ENCODE measurements around the gene FBXL17. TPM values are rescaled to one million over a fixed set of nuclear protein-coding genes. Genes with fewer than 3 reads are reported as not detected.

The FBXL17 gene
- total and polyA plus RNA-seq, 9 of the 15 experiments (the other 6 are each of a cell fraction or from before 2014, with no cell fraction given), result 0.32 to 5.4 (median 1.8) TPM

DNA sequence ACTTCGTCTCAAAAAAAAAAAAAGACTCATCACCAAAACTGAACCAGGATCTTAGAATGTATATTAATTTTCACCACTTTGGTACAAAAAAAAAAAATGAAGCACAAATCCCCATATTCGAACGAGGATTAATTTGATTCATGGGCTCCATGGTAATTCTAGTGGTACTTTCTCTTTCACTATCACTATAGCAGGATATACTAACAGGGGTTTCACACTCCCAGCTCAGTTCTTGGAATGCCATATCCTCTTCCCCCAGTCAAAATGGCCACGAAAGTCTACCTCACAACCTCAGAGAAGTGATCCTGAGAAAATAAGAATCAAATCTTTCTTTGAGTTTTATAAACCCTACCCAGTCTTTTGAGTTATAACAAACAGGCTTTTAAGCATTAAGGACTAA, 235.7 kb downstream of the FBXL17 start:
- no peaks in the 10 kb centered on the region for H3K36me3 ChIP-seq (ENCODE audit: control insufficient read depth, insufficient read depth, low read length)
- WGBS (ENCODE audit: insufficient coverage, low coverage, missing lambda C conversion rate), result 12% methylated on average over 4 of the region's 4 CpGs
- H3K9ac ChIP-seq (ENCODE audit: insufficient read depth in 1 of 2, low read depth in 2 of 2, low read length in 2 of 2), result no peak overlapping the region
- H4K20me1 ChIP-seq (replicated peaks; ENCODE audit: control insufficient read depth, insufficient read depth, low read length), result no peaks in the 10 kb centered on the region
- BruUV-seq (replicated peaks), result no TSS peak
- intact Hi-C loops (cut with micrococcal nuclease), result loop anchor here (10.0 kb wide), 1 partner anchor 199 kb away; no protein-coding TSS in a partner anchor
- H3K79me2 ChIP-seq (ENCODE audit: control insufficient read depth, insufficient read depth, low read length), result no peaks in the 10 kb centered on the region
- TF ChIP-seq CHD4 (IDR thresholded peaks at IDR 0.05; ENCODE audit: insufficient read depth, insufficient replicate concordance, low read depth, low read length, poor library complexity, severe bottlenecking) (no peak), TRIM28 (IDR thresholded peaks at IDR 0.05) (no peak), NR4A1 (CRISPR knock-in tag; IDR thresholded peaks at IDR 0.05) (no peak), NR4A1 (tag; IDR thresholded peaks at IDR 0.05) (no peak), ZNF253 (CRISPR knock-in tag; conservative IDR thresholded peaks at IDR 0.05) (no peak), ZNF77 (CRISPR knock-in tag; IDR thresholded peaks at IDR 0.05) (no peak), JUNB (CRISPR knock-in tag; conservative IDR thresholded peaks at IDR 0.05) (no peak), SNRNP70 (optimal IDR thresholded peaks at IDR 0.05; ENCODE audit: low read depth, low read length) (no peak), SMARCB1 (IDR thresholded peaks at IDR 0.05; ENCODE audit: insufficient read length, low read depth) (no peak), ETV1 (tag; conservative IDR thresholded peaks at IDR 0.05; ENCODE audit: low read depth) (no peak), SRSF1 (IDR thresholded peaks at IDR 0.05; ENCODE audit: low read depth, low read length) (no peak), FOXJ3 (CRISPR knock-in tag; IDR thresholded peaks at IDR 0.05) (no peak), POU5F1 (IDR thresholded peaks at IDR 0.05; ENCODE audit: borderline replicate concordance, low read depth, low read length, partially characterized antibody) (no peak)
- TF ChIP-seq, protein P1, sequence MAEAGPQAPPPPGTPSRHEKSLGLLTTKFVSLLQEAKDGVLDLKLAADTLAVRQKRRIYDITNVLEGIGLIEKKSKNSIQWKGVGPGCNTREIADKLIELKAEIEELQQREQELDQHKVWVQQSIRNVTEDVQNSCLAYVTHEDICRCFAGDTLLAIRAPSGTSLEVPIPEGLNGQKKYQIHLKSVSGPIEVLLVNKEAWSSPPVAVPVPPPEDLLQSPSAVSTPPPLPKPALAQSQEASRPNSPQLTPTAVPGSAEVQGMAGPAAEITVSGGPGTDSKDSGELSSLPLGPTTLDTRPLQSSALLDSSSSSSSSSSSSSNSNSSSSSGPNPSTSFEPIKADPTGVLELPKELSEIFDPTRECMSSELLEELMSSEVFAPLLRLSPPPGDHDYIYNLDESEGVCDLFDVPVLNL (CRISPR knock-in tag; IDR thresholded peaks at IDR 0.05; ENCODE audit: low read depth), result no peak
- TF ChIP-seq, protein P2, sequence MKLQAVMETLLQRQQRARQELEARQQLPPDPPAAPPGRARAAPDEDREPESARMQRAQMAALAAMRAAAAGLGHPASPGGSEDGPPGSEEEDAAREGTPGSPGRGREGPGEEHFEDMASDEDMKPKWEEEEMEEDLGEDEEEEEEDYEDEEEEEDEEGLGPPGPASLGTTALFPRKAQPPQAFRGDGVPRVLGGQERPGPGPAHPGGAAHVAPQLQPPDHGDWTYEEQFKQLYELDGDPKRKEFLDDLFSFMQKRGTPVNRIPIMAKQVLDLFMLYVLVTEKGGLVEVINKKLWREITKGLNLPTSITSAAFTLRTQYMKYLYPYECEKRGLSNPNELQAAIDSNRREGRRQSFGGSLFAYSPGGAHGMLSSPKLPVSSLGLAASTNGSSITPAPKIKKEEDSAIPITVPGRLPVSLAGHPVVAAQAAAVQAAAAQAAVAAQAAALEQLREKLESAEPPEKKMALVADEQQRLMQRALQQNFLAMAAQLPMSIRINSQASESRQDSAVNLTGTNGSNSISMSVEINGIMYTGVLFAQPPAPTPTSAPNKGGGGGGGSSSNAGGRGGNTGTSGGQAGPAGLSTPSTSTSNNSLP (IDR thresholded peaks at IDR 0.05; ENCODE audit: borderline replicate concordance, low read depth, low read length), result no peak
- TF ChIP-seq, protein P3, sequence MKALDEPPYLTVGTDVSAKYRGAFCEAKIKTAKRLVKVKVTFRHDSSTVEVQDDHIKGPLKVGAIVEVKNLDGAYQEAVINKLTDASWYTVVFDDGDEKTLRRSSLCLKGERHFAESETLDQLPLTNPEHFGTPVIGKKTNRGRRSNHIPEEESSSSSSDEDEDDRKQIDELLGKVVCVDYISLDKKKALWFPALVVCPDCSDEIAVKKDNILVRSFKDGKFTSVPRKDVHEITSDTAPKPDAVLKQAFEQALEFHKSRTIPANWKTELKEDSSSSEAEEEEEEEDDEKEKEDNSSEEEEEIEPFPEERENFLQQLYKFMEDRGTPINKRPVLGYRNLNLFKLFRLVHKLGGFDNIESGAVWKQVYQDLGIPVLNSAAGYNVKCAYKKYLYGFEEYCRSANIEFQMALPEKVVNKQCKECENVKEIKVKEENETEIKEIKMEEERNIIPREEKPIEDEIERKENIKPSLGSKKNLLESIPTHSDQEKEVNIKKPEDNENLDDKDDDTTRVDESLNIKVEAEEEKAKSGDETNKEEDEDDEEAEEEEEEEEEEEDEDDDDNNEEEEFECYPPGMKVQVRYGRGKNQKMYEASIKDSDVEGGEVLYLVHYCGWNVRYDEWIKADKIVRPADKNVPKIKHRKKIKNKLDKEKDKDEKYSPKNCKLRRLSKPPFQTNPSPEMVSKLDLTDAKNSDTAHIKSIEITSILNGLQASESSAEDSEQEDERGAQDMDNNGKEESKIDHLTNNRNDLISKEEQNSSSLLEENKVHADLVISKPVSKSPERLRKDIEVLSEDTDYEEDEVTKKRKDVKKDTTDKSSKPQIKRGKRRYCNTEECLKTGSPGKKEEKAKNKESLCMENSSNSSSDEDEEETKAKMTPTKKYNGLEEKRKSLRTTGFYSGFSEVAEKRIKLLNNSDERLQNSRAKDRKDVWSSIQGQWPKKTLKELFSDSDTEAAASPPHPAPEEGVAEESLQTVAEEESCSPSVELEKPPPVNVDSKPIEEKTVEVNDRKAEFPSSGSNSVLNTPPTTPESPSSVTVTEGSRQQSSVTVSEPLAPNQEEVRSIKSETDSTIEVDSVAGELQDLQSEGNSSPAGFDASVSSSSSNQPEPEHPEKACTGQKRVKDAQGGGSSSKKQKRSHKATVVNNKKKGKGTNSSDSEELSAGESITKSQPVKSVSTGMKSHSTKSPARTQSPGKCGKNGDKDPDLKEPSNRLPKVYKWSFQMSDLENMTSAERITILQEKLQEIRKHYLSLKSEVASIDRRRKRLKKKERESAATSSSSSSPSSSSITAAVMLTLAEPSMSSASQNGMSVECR (CRISPR knock-in tag; IDR thresholded peaks at IDR 0.05), result no peak
- H3K9me3 ChIP-seq (replicated peaks; ENCODE audit: control insufficient read depth, insufficient read depth, low read depth, low read length), result no peaks in the 10 kb centered on the region
- no peak overlapping the region for H3K27ac ChIP-seq (ENCODE audit: extremely low read depth, low read depth, low read length)
- DNase-seq (ENCODE audit: extremely low read depth in 1 of 4, low spot score in 3 of 4), result no peak
- no peak overlapping the region for H3K4me2 ChIP-seq (ENCODE audit: insufficient read depth, low read length)
- no peaks in the 10 kb centered on the region for H3K9me1 ChIP-seq (ENCODE audit: control insufficient read depth, insufficient read depth, low read length)
- POLR2A ChIA-PET, result interaction anchor here (0.8 kb wide), 1 partner anchor 358 kb away, joined by 3 read pairs; no protein-coding TSS in a partner anchor
- no peak overlapping the region for H3K4me3 ChIP-seq
- no peaks in the 10 kb centered on the region for H3K4me1 ChIP-seq (replicated peaks in 1 of 2; ENCODE audit: control insufficient read depth in 2 of 2, insufficient read depth in 2 of 2, low read length in 2 of 2)
- FAIRE-seq, result no peak
- H3K27me3 ChIP-seq (ENCODE audit: control insufficient read depth in 2 of 2, insufficient read depth in 2 of 2, low read length in 2 of 2), result no peaks in the 10 kb centered on the region
- CTCF ChIA-PET (ENCODE audit: low intra/inter-chr PET ratio), result no interaction called here
- no peak for ATAC-seq
- no peak overlapping the region for H2AFZ ChIP-seq (ENCODE audit: low read depth, low read length)
- in situ Hi-C loops (cut with MboI), result no loop called here

Data from K562 (cell line).